ENCODE data around the gene ADGRA1. TPM values are rescaled to one million over a fixed set of nuclear protein-coding genes. Genes with fewer than 3 reads are reported as not detected.

ADGRA1 gene
- total and polyA plus RNA-seq, 2 of the 8 experiments (the other 6 are each of a cell fraction or from before 2014, with no cell fraction given) = 0.17 to 0.21 TPM

DNA sequence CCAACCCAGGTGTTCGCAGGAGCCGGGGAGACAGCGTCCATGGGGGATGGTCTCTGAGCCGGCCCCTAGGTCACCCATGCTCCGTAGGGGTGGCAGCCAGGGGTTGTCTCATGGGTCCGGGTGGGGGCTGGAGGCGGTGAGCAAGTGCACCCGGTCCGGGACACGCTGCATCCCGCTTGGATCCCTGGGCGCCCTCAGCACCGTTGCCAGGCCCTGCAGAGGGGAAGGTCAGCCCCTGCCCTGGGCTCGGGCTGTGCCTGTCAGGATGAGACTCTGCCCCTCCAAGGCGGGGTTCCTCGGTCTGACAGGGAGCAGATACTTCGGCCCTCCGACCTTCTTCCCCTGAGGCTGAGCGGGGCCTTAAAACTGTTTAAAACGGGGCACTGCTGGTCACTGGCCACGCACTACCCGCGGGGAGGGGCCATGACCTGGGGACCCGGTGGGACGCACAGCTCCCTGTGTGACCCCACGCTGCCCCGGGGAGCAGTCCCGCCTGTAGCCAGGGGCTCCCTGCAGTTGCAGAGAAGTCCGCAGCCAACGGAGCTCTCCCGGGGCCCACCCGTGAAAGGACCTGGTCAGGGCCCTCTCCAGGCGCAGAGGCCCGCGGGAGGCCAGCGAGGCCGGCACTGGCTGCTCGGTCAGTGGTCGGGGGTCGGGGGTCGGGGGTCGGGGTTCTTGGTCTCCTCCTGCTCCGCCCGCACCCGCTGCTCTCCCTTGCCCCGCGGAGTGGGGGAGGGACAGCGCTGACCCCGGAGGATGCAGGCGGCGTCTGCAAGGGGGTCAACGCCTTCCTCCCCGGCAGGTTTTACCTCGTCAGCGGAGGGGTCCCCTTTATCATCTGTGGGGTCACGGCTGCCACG is 38.9 kb downstream of the ADGRA1 start:
- Histone ChIP-seq H2AFZ (ENCODE audit: low read length) (no peak overlapping the region), H3K27me3 (replicated peaks in 1 of 4; ENCODE audit: control insufficient read depth in 3 of 4, extremely low read depth in 1 of 4, insufficient read depth in 3 of 4, low read length in 3 of 4) (no peaks in the 10 kb centered on the region), H3K79me1 (ENCODE audit: low read depth, low read length) (no peaks in the 10 kb centered on the region), H2AK5ac (ENCODE audit: low read depth, low read length) (no peak overlapping the region), H4K91ac (replicated peaks; ENCODE audit: insufficient read length, low read length) (no peak overlapping the region), H4K8ac (ENCODE audit: extremely low read depth, insufficient read depth, low read length) (no peak overlapping the region), H3K4me2 (ENCODE audit: insufficient read depth in 1 of 2, low read depth in 2 of 2, low read length in 2 of 2) (no peak overlapping the region), H3K4me3 (ENCODE audit: extremely low read depth in 1 of 4, insufficient read depth in 2 of 4, low read depth in 3 of 4, low read length in 4 of 4) (no peak overlapping the region), H3K4ac (replicated peaks; ENCODE audit: insufficient read length, low read depth, low read length) (no peak overlapping the region), H3K9ac (replicated peaks in 1 of 4; ENCODE audit: extremely low read depth in 1 of 4, low read depth in 3 of 4, low read length in 3 of 4) (no peak overlapping the region), H3K23me2 (ENCODE audit: low read depth, low read length) (peaks cover 6% of the 10 kb centered on the region; the same call in 1 of the 2 replicates), H2BK15ac (ENCODE audit: low read length) (no peak overlapping the region), H3K18ac (ENCODE audit: extremely low read depth, low read length) (no peak overlapping the region), H2BK5ac (ENCODE audit: low read depth, low read length) (no peak overlapping the region), H3K36me3 (ENCODE audit: control insufficient read depth in 2 of 4, insufficient read depth in 4 of 4, low read length in 3 of 4) (no peaks in the 10 kb centered on the region), H3K4me1 (replicated peaks in 1 of 4; ENCODE audit: control insufficient read depth in 3 of 4, insufficient read depth in 4 of 4, low read length in 3 of 4) (peaks cover 0 to 3% (median 0%) of the 10 kb centered on the region in 4 experiments; a peak in 2 of 7 replicates), H3K23ac (ENCODE audit: insufficient read length) (no peak overlapping the region), H2BK12ac (ENCODE audit: low read depth, low read length) (no peak overlapping the region), H2BK20ac (ENCODE audit: low read length) (no peak overlapping the region), H3K14ac (ENCODE audit: insufficient read length) (no peak overlapping the region), H4K20me1 (replicated peaks in 1 of 2; ENCODE audit: control insufficient read depth in 1 of 2, insufficient read depth in 2 of 2, low read length in 2 of 2) (peaks cover 0 to 5% of the 10 kb centered on the region in 2 experiments), H3K56ac (replicated peaks; ENCODE audit: insufficient read length, low read depth, low read length) (no peak overlapping the region), H3K79me2 (ENCODE audit: control insufficient read depth in 1 of 2, insufficient read depth in 2 of 2, low read length in 2 of 2) (no peaks in the 10 kb centered on the region), H4K5ac (ENCODE audit: insufficient read length, low read depth, low read length) (no peak overlapping the region), H2BK120ac (replicated peaks; ENCODE audit: low read depth, low read length) (no peak overlapping the region), H3K27ac (ENCODE audit: low read depth, low read length) (no peak overlapping the region), H3K9me3 (ENCODE audit: insufficient read depth in 2 of 2, low read depth in 1 of 2, low read length in 1 of 2) (peaks cover 3 to 5% of the 10 kb centered on the region in 2 experiments; a peak in 3 of 4 replicates)
- FAIRE-seq (no peak), DNase-seq (ENCODE audit: low read depth in 1 of 2, low spot score in 2 of 2) (no peak)
- CTCF ChIA-PET (ENCODE audit: partially characterized antibody) = interaction anchor here (0.7 to 1.4 kb wide), 4 partner anchors 24 to 289 kb away, joined by 3 to 6 read pairs (median 4); no protein-coding TSS in a partner anchor
- POLR2A ChIA-PET (ENCODE audit: partially characterized antibody) = no interaction called here
- WGBS, 2 experiments (ENCODE audit: extremely low coverage in 1 of 2, insufficient coverage in 1 of 2, insufficient read length in 1 of 2, insufficient replicate concordance in 2 of 2, low coverage in 1 of 2, low lambda C conversion rate in 2 of 2, missing lambda C conversion rate in 1 of 2) = 93% methylated on average over 40 of the region's 57 CpGs; no CpG with 5 or more reads in 1 of the 2 experiments
- TF ChIP-seq SP4 (IDR thresholded peaks at IDR 0.05; ENCODE audit: low read length) (no peak), GABPA (IDR thresholded peaks at IDR 0.05; ENCODE audit: borderline replicate concordance, insufficient read depth, low read length) (no peak), TBP (IDR thresholded peaks at IDR 0.05; ENCODE audit: low read depth, low read length) (no peak), SP2 (IDR thresholded peaks at IDR 0.05; ENCODE audit: low read length) (no peak), ASH2L (IDR thresholded peaks at IDR 0.05; ENCODE audit: low read length) (no peak), SP1 (IDR thresholded peaks at IDR 0.05; ENCODE audit: low read depth, low read length) (no peak)
- TF ChIP-seq, protein P1, sequence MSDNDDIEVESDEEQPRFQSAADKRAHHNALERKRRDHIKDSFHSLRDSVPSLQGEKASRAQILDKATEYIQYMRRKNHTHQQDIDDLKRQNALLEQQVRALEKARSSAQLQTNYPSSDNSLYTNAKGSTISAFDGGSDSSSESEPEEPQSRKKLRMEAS (IDR thresholded peaks at IDR 0.05) = no peak
- TF ChIP-seq, protein P2, sequence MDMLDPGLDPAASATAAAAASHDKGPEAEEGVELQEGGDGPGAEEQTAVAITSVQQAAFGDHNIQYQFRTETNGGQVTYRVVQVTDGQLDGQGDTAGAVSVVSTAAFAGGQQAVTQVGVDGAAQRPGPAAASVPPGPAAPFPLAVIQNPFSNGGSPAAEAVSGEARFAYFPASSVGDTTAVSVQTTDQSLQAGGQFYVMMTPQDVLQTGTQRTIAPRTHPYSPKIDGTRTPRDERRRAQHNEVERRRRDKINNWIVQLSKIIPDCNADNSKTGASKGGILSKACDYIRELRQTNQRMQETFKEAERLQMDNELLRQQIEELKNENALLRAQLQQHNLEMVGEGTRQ (IDR thresholded peaks at IDR 0.05; ENCODE audit: low read length) = no peak
